ENCODE data around the gene FAM124A.

FAM124A gene

DNA sequence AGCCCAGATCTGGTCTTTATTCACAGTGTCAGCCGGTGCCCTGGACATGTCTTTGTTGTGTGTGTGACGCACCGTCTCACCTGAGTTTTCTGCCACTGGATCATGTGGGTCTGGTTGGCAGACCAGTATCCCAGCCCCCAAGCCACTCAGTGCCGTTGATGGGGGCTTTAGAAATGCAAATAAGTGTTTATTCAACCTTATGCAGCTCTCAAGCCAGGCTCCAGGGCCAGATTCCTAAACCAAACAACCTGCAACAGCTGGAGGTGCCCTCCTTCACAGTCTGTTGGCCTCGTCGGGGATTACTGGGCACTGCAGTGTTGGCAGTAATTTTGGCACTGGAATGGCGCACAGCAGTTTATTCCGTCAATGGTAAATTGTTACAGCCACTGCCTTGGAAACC lies 21.6 kb downstream of the FAM124A start:
- no peak for DNase-seq (ENCODE audit: low spot score)

DNA sequence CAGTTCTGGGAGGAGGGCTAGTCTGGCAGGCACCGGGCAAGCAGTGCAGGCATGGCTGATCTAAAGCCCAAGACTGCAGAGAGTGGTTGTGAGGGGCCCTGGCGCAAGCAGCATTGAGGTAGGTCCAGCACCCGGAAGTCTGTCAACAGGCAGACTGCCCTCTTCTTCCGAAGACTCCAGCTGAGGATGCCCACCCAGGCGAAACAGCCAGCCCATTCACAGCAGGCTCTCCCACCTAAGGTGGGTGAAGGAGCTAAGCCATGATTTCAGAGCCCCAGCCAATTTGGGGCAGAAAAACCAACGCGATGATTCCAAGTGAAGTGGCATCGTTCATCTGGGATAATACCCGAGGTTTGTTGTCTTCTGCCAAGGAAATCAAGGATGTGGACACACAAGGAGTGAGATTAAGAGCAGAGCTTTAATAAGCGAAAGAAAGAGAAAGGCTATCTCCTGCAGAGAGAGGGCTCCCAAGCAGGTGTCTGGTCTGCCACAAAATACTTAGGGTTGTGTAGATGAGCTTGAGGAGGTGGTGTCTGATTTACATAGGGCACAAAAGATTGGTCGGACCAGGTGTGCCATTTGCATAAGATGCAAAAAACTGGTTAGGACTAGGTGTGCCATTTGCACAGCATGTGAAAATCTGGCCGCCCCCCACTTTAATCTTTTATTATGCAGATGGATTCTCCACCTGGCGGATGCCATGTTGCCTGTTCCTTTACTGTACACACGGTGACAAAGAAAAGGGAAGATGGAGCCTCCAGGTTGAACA lies 22.6 kb downstream of the FAM124A start:
- no peak for DNase-seq (ENCODE audit: low spot score)

- DNase-seq (ENCODE audit: low spot score): no peak
Observed at GRCh38 chr13:51245583-51245982, 23.4 kb downstream of the FAM124A start.

- no peak for DNase-seq (ENCODE audit: low spot score)
Observed at GRCh38 chr13:51246025-51246417, 23.8 kb downstream of the FAM124A start.

DNA sequence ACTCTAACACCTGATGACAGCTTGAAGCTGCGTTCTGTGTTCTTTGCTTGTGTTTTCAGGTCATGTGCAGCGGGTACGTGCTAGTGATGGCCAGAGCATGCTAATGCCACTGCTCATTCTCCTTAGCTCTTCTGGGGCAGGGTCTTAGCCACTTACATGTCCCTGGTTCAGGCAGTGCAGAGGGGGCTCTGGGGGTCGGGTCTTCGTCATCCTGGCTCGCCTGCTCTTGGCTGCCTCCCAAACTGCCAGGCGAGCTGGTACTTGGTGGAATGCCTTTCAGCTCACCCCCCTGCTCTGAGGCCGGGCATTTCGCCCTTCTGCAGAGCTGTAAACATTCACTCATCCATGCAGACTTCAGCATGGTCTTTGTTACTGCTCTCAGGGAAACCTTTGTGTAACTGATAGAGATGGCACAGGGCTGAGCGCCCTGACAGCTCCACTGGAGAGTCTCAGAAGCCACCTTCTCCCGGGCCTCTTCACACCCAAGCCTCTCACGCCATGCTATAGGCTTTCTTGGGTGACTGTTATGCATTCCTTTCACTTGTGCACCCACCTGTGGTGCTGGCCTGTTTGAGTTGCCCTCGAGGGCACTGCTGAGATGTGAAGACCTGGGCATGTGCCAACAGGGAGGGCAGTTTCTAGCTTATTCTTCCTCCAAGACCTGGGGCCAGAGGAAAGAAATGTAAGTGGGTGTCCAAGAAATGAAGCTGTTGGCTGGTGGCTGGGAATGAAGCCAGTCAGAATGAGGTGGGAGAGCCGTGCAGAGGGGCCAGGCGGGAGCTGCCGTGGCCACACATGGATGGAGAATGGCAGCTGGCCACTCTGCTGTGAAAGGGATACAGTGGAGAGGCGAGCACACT lies 24.4 kb downstream of the FAM124A start:
- DNase-seq (ENCODE audit: low spot score): no peak

DNA sequence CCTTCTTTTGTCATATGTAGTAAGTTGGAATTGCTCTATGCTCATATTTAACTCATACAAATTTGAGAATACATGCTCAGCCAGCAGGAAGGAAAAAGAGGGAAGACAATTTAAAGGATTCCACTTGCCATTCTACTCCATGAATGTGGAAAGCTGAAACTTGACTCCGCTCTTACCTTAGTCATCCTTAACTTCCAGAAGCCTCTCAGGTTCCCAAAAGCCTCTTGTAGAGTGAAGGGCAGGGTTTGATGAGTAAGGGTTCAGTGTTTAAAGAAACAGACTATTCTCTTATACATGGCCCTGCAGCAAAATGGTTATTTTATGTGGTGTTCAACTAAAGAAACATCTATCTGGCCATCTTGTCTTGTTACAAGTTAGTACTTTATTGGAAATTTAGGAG lies 27.1 kb downstream of the FAM124A start:
- DNase-seq (ENCODE audit: low spot score): no peak

DNA sequence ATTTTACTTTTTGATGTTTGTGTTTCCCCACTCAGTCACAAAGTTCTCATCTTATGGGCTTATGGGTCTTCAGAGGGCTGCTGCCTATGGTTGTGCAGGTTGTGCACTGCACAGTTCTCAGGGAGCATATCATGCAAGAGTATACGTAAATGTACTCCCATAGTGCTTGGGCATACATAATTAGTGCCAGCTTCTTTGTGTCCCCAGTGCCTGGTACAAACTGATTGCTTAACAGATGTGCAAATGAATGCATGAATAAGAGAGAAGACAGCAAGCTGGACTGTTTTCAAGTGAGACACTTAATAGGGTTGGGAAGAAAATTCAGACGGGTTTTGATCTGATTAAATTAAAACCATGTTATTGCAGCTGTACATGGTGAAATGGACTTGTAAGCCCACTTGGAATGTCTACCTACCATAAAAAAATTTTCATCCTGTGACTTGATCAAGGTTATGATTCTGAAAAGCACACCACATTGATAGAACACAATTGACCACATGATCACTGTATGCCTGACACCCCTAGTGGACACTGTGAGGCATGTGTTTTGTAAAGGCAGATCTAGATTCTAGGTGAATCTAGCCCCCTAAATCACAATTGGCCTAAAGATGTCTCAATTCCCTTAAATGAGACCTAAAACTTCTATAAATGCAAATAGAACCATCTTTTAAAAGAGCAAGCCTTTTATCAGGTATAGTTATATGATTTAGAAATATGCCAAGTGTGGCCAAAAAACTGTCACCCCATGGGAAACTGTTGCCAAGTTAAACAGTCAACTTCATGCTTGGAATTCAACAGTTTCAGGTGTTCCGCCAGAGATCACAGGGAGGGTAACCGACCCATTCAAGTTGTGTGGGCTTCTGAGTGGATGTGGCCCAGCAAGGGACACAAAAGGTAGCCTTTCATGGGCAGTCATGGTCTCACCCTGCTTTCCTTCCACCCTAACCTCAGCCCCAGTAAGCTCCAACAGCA lies 27.9 kb downstream of the FAM124A start:
- DNase-seq (ENCODE audit: low spot score): peak; percentile 47

- no peak for DNase-seq (ENCODE audit: low spot score)
Observed at GRCh38 chr13:51251480-51251879, 29.3 kb downstream of the FAM124A start.

- no peak for DNase-seq (ENCODE audit: low spot score)
Observed at GRCh38 chr13:51252954-51253532, 30.8 kb downstream of the FAM124A start.

GRCh38 chr13:51255556-51255955 lies 33.4 kb downstream of the FAM124A start:
- no peak for DNase-seq (ENCODE audit: low spot score)

DNA sequence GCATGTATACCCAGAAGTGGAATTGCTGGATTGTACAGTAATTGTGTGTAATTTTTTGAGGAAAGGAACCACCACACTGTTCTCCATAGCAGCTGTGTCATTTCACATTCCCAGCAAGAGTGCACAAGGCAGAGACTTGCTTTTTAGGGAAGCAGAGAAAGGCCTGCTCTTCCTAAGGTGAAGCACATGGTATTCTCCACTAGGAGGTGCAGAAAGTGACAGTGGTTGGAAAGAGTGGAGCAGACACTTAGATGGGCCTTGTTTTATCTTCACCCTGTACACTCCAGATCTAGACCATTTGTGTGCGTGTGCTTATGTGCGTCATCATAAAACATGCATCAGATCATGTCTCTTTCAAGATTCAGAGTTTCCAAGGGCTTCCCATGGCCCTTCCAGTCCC lies 35.0 kb downstream of the FAM124A start:
- no peak for DNase-seq (ENCODE audit: low spot score)

DNA sequence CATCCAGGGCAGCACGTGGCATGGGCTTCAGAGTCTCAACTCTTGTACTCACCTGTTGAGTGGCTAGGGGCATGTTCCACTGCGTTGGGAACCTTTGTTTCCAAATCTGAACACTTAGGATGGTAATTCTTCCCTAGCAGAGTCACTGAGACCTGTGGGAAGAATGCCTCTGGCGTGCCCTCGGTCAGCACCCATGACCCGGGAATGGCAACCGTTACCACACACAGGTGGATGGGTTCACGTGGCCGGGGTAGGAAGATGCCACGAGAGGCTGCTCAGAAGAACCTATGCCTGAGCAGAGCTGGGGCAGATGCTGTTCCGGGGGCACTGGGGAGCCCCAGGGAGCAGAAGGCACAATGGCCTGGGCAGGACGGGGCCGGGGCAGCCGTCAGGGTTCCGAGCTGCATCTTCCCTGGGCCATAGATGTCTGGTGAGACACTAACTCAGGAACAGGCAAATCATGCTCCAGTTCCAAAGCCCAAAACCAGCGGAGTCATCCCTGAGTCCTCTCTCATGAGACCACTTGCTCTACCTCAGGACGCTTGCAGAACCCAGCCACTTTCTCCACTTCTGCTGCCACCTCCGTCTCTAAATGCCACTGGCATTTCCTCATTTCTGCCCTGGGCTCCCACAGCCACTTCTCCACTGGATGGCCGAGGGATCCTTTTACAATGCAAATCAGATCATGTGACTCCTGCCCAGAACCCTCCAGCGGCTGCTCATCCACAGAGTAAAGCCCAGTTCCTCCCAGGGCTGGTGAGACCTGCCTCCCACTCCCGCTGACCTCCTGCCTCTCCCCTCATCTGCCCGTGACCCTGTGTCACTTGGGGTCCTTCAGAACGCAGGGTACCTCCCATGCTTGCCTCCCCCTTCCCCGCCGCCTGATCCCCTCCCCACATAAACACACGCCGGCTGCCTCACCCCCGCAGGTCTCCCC lies 36.7 kb downstream of the FAM124A start:
- DNase-seq (ENCODE audit: low spot score): no peak

- no peak for DNase-seq (ENCODE audit: low spot score)
Observed at GRCh38 chr13:51260154-51260553, 38.0 kb downstream of the FAM124A start.

GRCh38 chr13:51261610-51262249 lies 39.5 kb downstream of the FAM124A start:
- no peak for DNase-seq (ENCODE audit: low spot score)

DNA sequence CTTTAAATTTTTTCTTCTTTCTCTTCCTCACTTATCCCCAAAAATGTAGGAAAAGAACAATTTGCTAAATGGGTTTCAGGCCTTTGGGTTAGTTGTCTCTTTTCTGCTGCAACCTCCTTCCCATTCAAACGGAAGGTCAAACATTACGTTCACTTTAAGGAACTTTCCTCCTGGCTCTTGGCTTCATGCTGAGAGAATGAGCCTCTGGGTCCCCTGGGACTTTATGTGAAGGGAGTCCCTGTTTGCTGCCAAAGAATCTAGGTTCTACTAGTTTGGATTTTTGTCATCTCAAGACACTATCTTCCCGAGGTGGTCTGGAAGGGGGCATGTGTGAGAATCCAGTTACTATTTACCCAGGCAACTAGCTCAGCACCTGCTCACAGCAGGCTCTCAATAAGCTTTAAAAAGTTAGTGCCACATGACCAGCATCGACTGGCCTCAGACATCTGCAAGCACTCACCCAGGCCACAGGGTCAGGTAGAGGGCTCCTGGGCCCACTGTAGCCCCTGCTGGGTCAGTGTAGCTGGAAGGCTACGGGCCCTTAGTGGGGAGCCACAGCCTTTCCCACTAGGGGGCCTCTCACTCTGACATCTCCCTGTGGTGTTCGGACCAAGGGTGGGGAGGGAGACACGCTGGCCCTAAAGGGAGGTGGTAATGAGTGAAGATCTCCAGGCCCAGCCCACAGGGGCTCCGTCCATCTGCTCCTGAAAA lies 40.5 kb downstream of the FAM124A start:
- no peak for DNase-seq (ENCODE audit: low spot score)

DNA sequence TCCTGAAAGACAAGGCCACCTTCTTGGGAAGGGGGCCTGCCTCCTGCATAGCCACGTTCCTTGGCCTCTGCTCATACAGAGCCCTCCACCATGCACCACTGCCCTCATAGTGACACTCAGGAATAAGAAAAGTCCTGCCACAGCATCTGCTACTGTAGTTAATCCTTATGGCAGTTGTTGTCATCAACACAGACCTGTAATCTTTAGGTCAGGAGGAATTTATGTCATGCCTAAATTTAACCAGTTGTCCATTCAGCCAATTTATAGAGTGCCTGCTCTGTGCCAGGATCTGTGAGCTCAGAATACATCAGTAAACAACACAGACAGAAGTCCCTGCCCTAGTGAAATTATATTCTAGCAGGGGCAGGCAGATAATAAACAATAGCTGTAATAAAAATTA lies 44.4 kb downstream of the FAM124A start:
- DNase-seq (ENCODE audit: low spot score): no peak

- DNase-seq (ENCODE audit: low spot score): no peak
Observed at GRCh38 chr13:51267622-51268021, 45.4 kb downstream of the FAM124A start.

DNA sequence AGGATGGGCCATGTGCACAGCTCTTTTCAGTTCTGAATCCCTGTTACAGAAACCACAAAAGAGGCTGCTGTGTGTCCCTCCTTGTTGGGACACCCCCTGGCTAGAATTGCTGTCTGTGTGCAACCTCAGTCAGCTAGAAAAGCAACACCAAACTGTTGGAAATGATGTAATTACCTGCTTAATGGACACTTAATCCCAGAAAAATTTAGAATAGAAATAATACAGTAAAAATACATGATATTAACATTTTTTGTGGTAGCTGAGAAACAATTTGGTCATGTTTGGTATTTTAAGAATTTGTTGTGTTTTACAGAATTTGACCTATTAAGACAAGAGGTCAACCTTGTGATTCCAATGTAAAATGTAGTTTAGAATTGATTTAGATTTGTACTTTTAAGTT lies 46.8 kb downstream of the FAM124A start:
- DNase-seq (ENCODE audit: low spot score): no peak

- no peak for DNase-seq (ENCODE audit: low spot score)
Observed at GRCh38 chr13:51270623-51271415, 48.6 kb downstream of the FAM124A start.
